Mammary epithelial cell (primary cell): ENCODE results near the gene C15orf39.
"Not testable (repeated sequence)": the region's sequence is repeated elsewhere in the genome, so short reads cannot be mapped to it uniquely, and the experiment has no call there.

Experiments used
- CTCF ChIP-seq, 2 donors: IDR thresholded peaks in 1 of 2; conservative IDR thresholded peaks in 1 of 2; 2 replicates each; pipeline ENCODE4 v1.5.1; 2011 to 2012; ENCODE audit warnings: inconsistent platforms in 2 of 2, low read length in 2 of 2, mild to moderate bottlenecking in 2 of 2, control low read depth in 1 of 2, low read depth in 1 of 2; ENCODE audit not compliant: insufficient read depth in 1 of 2; ENCODE audit errors: extremely low read depth in 1 of 2
- EZH2 ChIP-seq: IDR thresholded peaks from 2 replicates; pipeline ENCODE4 v1.6.1; 2012; ENCODE audit warnings: low read length, inconsistent platforms, borderline replicate concordance

- not testable (repeated sequence) for TF ChIP-seq CTCF (conservative IDR thresholded peaks at IDR 0.05 in 1 of 2, IDR thresholded peaks at IDR 0.05 in 1 of 2; ENCODE audit: extremely low read depth in 1 of 2, insufficient read depth in 1 of 2, low read depth in 1 of 2, low read length in 2 of 2); EZH2
Measured at GRCh38 chr15:75219507-75219929, 17.8 kb downstream of the C15orf39 start.
